ENCODE data around the gene SLC8A3.

SLC8A3 gene

DNA sequence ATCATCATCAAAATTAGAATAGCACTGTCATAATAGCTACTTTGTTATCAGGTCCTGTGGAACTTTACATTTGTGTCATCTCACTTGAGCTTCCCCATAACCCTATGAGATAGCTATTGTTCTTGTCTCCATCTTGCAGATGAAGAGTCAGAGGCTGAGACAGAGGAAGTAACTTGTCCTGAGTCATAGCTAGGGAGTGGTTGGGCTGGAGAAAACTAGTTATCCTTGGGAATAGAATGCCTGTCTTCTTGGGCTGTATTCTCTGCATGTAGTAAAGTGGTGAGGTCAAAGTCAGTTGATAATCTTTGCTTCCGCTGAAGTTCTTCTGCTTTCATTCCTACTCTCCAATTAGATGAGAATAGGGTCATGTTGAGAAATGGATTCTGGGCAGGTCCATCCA, 192.5 kb downstream of the SLC8A3 start:
- DNase-seq (ENCODE audit: low read depth in 2 of 2) = no peak

Measured in stimulated activated CD8-positive, alpha-beta memory T cell treated with anti-CD3 and anti-CD28 coated beads, Interleukin-7, amount 100 ng/mL, for 4 hours (primary cell).